Brain microvascular endothelial cell (primary cell): ENCODE data around the gene ZNF846.
"Not testable (repeated sequence)": the region's sequence is repeated elsewhere in the genome, so short reads cannot be mapped to it uniquely, and the experiment has no call there.

Experiments used
- DNase-seq: peaks from one replicate; pipeline ENCODE4 v3.0.0-alpha.2; 2020
- H3K27ac ChIP-seq: fragments of 250-450 bp; sonication (Bioruptor Pico); 2 replicates; pipeline ENCODE4 v1.5.1; 2020; ENCODE audit warnings: mild to moderate bottlenecking, moderate library complexity
- H3K27me3 ChIP-seq: fragments of 250-450 bp; sonication (Bioruptor Pico); replicated peaks from 2 replicates; pipeline ENCODE4 v1.5.1; 2020; ENCODE audit warnings: mild to moderate bottlenecking
- H3K36me3 ChIP-seq: fragments of 250-450 bp; sonication (Bioruptor Pico); replicated peaks from 2 replicates; pipeline ENCODE4 v1.5.1; 2020; ENCODE audit warnings: mild to moderate bottlenecking
- H3K4me3 ChIP-seq: 2 replicates; pipeline ENCODE4 v1.5.1; 2011; ENCODE audit warnings: low read depth, mild to moderate bottlenecking, control low read depth, low read length, moderate library complexity
- CTCF ChIP-seq: IDR thresholded peaks from 2 replicates; pipeline ENCODE4 v1.5.1; 2011; ENCODE audit warnings: low read depth, mild to moderate bottlenecking, moderate library complexity, low read length, control low read depth, inconsistent platforms; ENCODE audit errors: missing control alignments
- in situ Hi-C: cut with HindIII; loops from 2 replicates; pipeline ENCODE4 v1.10.0; 2017; ENCODE audit warnings: low sequenced_read_pairs, low pct_ligation_motif_present

ZNF846 gene

GRCh38 chr19:9786342-9786741 lies 17.8 kb upstream of the ZNF846 start:
- Histone ChIP-seq H3K4me3 (peak overlapping the region; percentile 81), H3K27ac (peak overlapping the region; percentile 81), H3K36me3 (no peaks in the 10 kb centered on the region), H3K27me3 (no peaks in the 10 kb centered on the region)
- TF ChIP-seq CTCF = no peak
- no peak for DNase-seq
- in situ Hi-C loops = no loop called here

- H3K27ac ChIP-seq = peak overlapping the region; percentile 81
- TF ChIP-seq CTCF = no peak
- DNase-seq = peak; percentile 94
- H3K4me3 ChIP-seq = peak overlapping the region; percentile 81
- in situ Hi-C loops = no loop called here
- no peaks in the 10 kb centered on the region for H3K36me3 ChIP-seq
- H3K27me3 ChIP-seq = no peaks in the 10 kb centered on the region
Observed at GRCh38 chr19:9785367-9786331, 17.1 kb upstream of the ZNF846 start.

GRCh38 chr19:9784163-9784496 lies 15.6 kb upstream of the ZNF846 start:
- H3K36me3 ChIP-seq, H3K27me3 ChIP-seq, DNase-seq, in situ Hi-C loops, H3K27ac ChIP-seq, H3K4me3 ChIP-seq: not testable (repeated sequence)

- in situ Hi-C loops = no loop called here
- no peaks in the 10 kb centered on the region for H3K27me3 ChIP-seq
- no peak overlapping the region for H3K27ac ChIP-seq
- H3K36me3 ChIP-seq = no peaks in the 10 kb centered on the region
- H3K4me3 ChIP-seq = no peak overlapping the region
- DNase-seq = no peak
- no peak for TF ChIP-seq CTCF
Observed at GRCh38 chr19:9782338-9782737, 13.8 kb upstream of the ZNF846 start.

GRCh38 chr19:9757544-9758501 lies 10.7 kb downstream of the ZNF846 start:
- no peak for TF ChIP-seq CTCF
- in situ Hi-C loops = no loop called here
- Histone ChIP-seq H3K4me3 (no peak overlapping the region), H3K27ac (no peak overlapping the region), H3K27me3 (no peaks in the 10 kb centered on the region), H3K36me3 (peaks cover 28% of the 10 kb centered on the region)
- DNase-seq = no peak
